Measurements from ENCODE around the gene TBPL2.
"Not testable (repeated sequence)": the region's sequence is repeated elsewhere in the genome, so short reads cannot be mapped to it uniquely, and the experiment has no call there.

The TBPL2 gene

DNA sequence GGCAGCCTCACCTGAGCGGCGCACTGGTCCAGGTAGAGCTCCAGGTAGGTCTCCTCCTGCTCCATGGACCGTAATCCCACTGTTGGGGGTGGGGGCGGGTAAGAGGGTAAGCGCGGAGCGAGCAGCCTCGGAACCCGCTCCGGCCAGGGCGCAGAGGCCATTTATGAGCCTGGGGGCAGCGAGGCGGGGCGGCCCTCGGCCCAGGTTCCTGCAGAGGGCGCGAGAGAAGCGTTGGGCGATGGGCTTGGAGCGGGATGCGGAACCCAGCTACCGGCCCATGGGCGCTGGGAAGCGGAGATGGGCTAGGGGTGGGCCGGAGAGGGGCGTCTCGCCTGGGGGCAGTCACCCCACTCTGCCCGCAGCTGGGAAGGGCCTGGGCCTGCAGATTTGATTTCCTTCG, at the start of gene TBPL2:
TBPL2 (minus strand) TSS at position 232 of the 400 bp plus-strand sequence; CDS start at position 65, 167 bp downstream.
- DNase-seq (ENCODE audit: low read depth in 3 of 3), result no peak

DNA sequence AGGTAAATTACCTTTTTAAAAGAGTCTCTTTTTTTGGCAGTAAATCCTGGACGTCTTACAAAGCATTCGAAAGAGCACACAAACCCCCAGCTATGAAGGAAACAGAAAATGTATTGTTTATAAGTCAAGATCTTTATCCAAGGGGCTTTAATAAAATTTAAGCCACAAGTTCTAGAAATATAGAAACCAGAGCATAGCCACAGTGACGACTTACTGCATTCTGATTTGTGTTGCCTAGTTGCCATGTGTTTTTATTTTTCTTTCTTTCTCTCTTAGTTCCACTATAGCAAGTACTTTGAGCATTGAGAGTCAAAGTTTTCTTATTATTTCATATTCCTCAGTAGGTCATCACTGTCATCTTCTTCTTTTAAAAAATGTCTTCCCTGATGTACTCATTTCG, 47.8 kb upstream of the TBPL2 start:
- DNase-seq (ENCODE audit: low read depth in 3 of 3), result no peak

DNA sequence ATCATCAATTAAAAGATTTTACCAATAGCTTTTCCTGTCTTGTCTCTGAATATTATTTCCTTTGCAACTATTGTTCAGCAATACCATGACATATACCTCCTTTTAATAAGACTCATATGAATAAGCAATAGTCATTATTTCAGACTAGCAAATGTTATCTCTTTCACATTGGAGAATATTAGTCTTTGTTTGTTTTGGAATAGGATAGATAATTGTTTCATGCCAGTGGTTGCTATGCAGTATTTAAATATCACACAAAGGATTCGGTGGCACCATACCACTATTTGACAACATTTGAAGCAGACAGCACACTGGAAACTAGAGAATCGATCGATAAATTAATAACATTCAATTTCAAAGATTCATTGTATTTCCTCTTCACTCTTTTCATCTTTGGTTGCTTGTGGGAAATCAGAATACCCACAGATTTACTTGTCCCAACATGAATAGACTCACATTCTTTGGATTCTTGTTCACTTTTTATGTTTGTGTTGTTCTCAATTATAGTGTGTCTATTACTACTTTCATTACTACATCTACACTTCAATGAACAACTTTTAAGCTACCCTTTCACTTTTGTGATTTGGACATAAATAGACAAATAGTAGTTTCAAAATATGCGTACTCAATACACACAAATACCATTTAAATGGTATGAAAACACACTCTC, 42.7 kb upstream of the TBPL2 start:
- no peak for DNase-seq (ENCODE audit: low read depth in 3 of 3)

GRCh38 chr14:55481769-55482168, 41.4 kb upstream of the TBPL2 start:
- DNase-seq (ENCODE audit: low read depth in 3 of 3), result no peak

DNA sequence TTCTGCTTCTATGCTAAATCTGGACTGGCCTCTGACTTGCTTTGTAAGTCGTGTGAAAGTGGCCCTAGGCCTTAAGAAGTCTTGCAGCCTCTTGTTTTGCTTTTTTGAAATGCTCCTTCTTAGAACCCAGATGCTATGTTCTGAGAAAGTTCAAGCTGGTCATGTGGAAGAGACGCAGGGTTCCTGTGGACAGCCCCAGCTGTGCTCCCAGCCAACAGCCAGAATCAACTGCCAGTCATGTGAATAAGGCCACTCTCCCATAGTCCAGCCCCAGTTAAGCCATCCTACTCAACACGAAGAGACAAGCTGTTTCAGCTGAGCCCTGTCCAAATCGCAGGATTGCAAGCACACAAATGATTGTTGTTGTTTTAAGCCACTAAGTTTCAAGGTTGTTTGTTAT, 37.3 kb upstream of the TBPL2 start:
- no peak for DNase-seq (ENCODE audit: low read depth in 3 of 3)

- DNase-seq (ENCODE audit: low read depth in 3 of 3), result not testable (repeated sequence)
Observed at GRCh38 chr14:55476448-55476847, 36.0 kb upstream of the TBPL2 start.

DNA sequence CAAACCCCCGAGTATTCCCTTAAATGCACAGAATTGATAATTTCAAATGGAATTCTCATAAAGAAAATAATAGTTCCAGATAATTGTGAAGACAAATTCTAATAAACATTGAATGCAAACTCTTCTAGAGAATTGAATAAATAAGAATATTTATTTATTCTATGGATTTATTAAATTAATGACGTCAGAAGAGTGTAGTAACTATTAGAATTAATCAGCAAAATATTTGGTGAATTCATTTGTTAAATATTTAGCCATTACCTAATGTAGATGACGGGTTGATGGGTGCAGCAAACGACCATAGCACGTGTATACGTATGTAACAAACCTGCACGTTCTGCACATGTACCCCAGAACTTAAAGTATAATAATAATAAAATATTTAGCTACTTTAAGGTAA, 33.4 kb upstream of the TBPL2 start:
- no peak for DNase-seq (ENCODE audit: low read depth in 3 of 3)

- DNase-seq (ENCODE audit: low read depth in 3 of 3), result no peak
Observed at GRCh38 chr14:55470025-55470424, 29.6 kb upstream of the TBPL2 start.

DNA sequence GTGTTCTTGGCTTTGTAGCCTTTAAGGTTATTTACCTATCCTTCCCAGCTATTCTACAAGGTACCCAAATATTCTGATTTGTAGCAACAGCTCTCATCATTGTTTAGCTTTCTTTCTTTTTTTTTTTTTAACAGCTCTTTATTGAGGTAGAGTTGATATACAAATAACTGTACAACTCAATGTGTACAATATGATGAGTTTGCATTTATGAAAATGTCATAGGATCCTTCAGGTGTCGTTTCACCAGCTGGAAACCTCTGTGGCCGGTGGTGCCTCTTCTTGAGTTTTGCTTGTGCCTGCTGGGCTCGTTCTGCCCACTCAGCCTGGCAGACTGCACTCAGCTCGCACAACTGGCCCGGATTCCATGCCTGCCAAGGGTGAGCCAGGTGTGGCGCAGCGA, 26.9 kb upstream of the TBPL2 start:
- no peak for DNase-seq (ENCODE audit: low read depth in 3 of 3)

GRCh38 chr14:55458800-55459515, 18.5 kb upstream of the TBPL2 start:
- DNase-seq (ENCODE audit: low read depth in 3 of 3), result no peak

GRCh38 chr14:55457496-55457895, 17.1 kb upstream of the TBPL2 start:
- DNase-seq (ENCODE audit: low read depth in 3 of 3), result no peak

- not testable (repeated sequence) for DNase-seq (ENCODE audit: low read depth in 3 of 3)
Observed at GRCh38 chr14:55456411-55456810, 16.0 kb upstream of the TBPL2 start.

GRCh38 chr14:55454264-55455002, 14.0 kb upstream of the TBPL2 start:
- no peak for DNase-seq (ENCODE audit: low read depth in 3 of 3)

DNA sequence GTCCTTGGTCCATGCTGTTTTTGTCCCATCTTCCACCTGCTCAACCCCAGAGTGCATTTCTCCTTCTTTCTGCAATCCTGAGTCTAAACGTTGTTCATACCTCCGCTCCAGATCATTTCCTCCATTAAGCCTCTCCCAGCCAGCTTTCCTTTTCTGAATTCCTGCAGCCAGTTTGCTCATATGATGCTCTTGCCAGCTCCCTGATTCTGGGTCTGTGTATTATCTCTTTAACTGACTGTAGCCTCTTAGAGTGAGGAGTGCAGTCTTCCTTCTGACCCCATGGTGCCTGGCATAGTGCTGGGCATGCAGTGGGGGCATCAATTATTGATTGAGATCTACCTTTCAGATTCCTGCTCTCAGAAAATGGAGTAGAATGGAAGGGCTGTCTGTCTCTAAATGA, 11.5 kb upstream of the TBPL2 start:
- DNase-seq (ENCODE audit: low read depth in 3 of 3), result no peak

DNA sequence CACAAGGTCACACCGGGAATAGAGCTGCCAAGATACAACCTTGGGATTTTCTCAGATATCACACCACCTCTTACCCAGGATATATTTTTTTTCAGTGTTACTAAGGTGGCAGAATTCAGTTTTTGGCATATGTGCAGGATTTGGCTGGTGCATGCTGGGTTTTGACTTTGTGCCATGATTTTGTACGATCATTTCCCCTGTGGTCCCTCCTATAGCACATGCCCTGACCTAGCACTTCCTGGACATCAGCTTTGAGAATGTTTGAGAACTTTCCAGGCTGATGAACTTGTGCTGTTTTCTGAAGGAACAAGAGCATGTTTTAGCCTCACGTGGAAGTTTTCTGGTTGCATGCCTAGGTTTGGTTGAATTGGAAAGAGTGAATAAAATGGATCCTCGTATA, 11.0 kb upstream of the TBPL2 start:
- no peak for DNase-seq (ENCODE audit: low read depth in 3 of 3)

DNA sequence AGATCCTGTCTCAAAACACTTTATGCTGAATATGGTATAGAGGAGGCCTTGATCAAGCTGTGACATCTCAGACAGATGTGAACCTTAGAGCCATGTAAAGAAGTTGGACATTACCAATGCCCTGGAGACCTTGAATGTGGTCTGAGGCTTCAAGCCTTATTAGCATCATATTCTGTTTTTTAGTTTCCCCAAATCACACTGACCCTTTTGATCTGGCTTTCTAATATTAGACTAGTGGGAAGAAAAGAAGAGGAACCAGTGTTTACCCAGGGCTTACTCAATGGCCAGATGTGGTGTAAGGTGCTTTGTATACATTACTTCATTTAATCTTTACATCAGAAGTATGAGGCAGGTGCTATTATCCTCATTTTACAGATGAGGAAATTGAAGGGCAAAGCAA, 10.6 kb upstream of the TBPL2 start:
- no peak for DNase-seq (ENCODE audit: low read depth in 3 of 3)

DNA sequence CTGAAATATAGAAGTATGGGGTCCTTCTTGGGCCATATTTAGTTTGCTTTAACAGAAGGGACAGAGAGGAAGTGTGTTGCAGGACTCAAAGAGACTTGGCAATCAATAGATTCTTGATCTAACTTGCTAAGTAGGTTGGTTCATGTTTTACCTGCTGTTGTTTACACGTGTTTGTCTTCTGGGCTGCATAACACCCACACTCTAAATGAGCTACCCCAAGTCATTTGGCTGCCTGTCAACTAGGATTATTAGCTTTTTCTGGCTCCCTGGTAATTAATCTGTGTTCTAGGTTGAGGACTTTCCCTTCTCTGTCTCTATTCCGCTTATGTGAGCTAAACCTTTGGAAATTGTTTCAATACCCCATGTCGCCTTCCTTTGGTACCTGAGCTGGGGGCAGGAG, 10.1 kb upstream of the TBPL2 start:
- no peak for DNase-seq (ENCODE audit: low read depth in 3 of 3)

- no peak for DNase-seq (ENCODE audit: low read depth in 3 of 3)
Observed at GRCh38 chr14:55450124-55450523, 9.7 kb upstream of the TBPL2 start.

DNA sequence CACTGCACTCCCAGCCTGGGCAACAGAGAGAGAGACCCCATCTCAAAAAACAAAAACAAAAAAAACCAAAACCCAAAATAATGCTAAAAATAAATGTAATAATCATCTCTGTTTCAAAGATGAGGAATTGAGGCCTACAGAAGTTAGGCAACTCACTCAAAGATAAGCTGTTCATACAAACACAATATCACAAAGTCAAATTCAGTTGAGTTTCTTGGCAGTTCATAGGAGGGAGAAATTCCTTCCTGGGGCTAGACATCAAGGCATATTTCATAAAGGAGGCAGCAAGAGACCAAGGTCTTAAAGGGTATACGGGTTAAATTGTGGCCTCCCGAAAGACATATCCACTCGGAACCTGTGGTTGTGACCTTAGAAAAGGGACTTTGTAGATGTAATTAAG, 8.7 kb upstream of the TBPL2 start:
- DNase-seq (ENCODE audit: low read depth in 3 of 3), result no peak

GRCh38 chr14:55448141-55448614, 7.8 kb upstream of the TBPL2 start:
- DNase-seq (ENCODE audit: low read depth in 3 of 3), result peak in 1 of 3 donors; percentile 31

- no peak for DNase-seq (ENCODE audit: low read depth in 3 of 3)
Observed at GRCh38 chr14:55446833-55447232, 6.4 kb upstream of the TBPL2 start.

DNA sequence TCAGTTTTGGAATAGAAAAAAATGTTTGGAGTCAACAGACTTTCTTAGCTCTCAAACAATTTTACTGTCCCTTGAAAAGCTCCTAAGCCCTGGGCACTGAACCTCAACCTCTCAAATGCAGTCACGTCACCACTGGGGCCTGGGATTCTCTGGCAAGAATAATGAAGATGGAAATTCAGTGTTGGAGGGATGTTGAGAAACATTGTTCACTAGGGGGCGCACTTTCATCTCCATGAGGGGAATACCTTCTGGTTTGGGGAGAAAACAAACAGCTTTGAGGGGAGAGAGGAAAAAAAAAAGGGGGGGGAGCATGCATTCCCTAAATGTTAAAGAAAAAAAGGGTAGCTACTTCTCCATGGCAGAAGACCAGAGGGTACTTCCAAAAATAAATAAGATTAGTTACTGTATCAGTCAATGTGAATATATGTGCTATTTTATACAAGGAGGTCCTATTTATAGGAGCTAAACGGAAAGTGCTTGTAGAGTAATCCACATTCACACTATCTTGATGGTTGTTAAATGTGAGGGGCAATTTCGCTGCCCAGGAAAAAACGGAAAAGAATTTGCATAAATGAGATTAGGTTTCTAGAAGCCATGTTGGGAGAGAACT, 5.8 kb upstream of the TBPL2 start:
- peak in 2 of 3 donors; percentile 41 to 71 for DNase-seq (ENCODE audit: low read depth in 3 of 3)
